Neural cell (in vitro differentiated cells): ENCODE data around the gene TENT5C. TPM values are rescaled to one million over a fixed set of nuclear protein-coding genes. Genes with fewer than 3 reads are reported as not detected.

Source experiments
- H2AFZ ChIP-seq: fragments of 200-600, 300-800 bp; sonication (generic), shearing (Covaris generic); 2 replicates; pipeline ENCODE4 v1.6.0; 2014; ENCODE audit warnings: low read depth, mild to moderate bottlenecking, antibody characterized with exemption, low read length, moderate library complexity
- H3F3A ChIP-seq: fragments of 200-600 bp; shearing (Covaris generic); 2 replicates; pipeline ENCODE4 v1.6.1; 2016; ENCODE audit warnings: mild to moderate bottlenecking, moderate library complexity, mixed read lengths, antibody characterized with exemption, low read length; ENCODE audit not compliant: insufficient read depth, poor library complexity, severe bottlenecking
- H3K27ac ChIP-seq: fragments of 200-600, 300-800 bp; sonication (generic), shearing (Covaris generic); 2 replicates; pipeline ENCODE4 v1.5.1; 2014; ENCODE audit warnings: mild to moderate bottlenecking, low read length, moderate library complexity
- H3K27me3 ChIP-seq: fragments of 300-800, 200-600 bp; sonication (generic), shearing (Covaris generic); 2 replicates; pipeline ENCODE4 v1.6.0; 2014; ENCODE audit warnings: mild to moderate bottlenecking, low read depth, low read length, moderate library complexity; ENCODE audit not compliant: insufficient read depth
- H3K36me3 ChIP-seq: fragments of 300-800, 200-600 bp; sonication (generic), shearing (Covaris generic); 2 replicates; pipeline ENCODE4 v1.5.1; 2014; ENCODE audit warnings: mild to moderate bottlenecking, antibody characterized with exemption, low read length, moderate library complexity; ENCODE audit not compliant: insufficient read depth
- H3K4me2 ChIP-seq: fragments of 300-800, 200-600 bp; sonication (generic), shearing (Covaris generic); 2 replicates; pipeline ENCODE4 v1.6.0; 2014; ENCODE audit warnings: mild to moderate bottlenecking, low read length
- H3K4me3 ChIP-seq: fragments of 300-800, 200-600 bp; sonication (generic), shearing (Covaris generic); 2 replicates; pipeline ENCODE4 v1.5.1; 2014; ENCODE audit warnings: mild to moderate bottlenecking, low read length, moderate library complexity
- H3K79me2 ChIP-seq: fragments of 200-600 bp; shearing (Covaris generic); replicated peaks from 2 replicates; pipeline ENCODE4 v1.6.0; 2014; ENCODE audit warnings: mild to moderate bottlenecking, low read length, moderate library complexity; ENCODE audit not compliant: insufficient read depth
- H3K9ac ChIP-seq: fragments of 300-800, 200-600 bp; sonication (generic), shearing (Covaris generic); 2 replicates; pipeline ENCODE4 v1.6.1; 2016; ENCODE audit warnings: mild to moderate bottlenecking, low read length, mixed read lengths
- H3K9me2 ChIP-seq: fragments of 200-600 bp; shearing (Covaris generic); 2 replicates; pipeline ENCODE4 v1.6.1; 2016; ENCODE audit warnings: mild to moderate bottlenecking, low read length, mixed read lengths; ENCODE audit not compliant: insufficient read depth
- H3K9me3 ChIP-seq: fragments of 200-600, 300-800 bp; sonication (generic), shearing (Covaris generic); 2 replicates; pipeline ENCODE4 v1.6.1; 2016; ENCODE audit warnings: mild to moderate bottlenecking, mixed run types, low read length, moderate library complexity, mixed read lengths
- H4K20me1 ChIP-seq: fragments of 200-600 bp; shearing (Covaris generic); 2 replicates; pipeline ENCODE4 v1.6.1; 2016; ENCODE audit warnings: mild to moderate bottlenecking, mixed run types; ENCODE audit not compliant: insufficient read depth
- EP300 ChIP-seq: fragments of 450-650 bp; conservative IDR thresholded peaks from 2 replicates; pipeline ENCODE4 v1.6.1; 2014; ENCODE audit warnings: antibody characterized with exemption, mild to moderate bottlenecking, moderate library complexity; ENCODE audit not compliant: poor library complexity, severe bottlenecking
- EZH2 ChIP-seq: fragments of 200-600, 300-800 bp; shearing (Covaris generic), sonication (generic); IDR thresholded peaks from 2 replicates; pipeline ENCODE4 v1.6.1; 2014; ENCODE audit warnings: antibody characterized with exemption, low read length, borderline replicate concordance, mild to moderate bottlenecking; ENCODE audit not compliant: insufficient read depth, poor library complexity, severe bottlenecking
- MXI1 ChIP-seq: fragments of 450-650 bp; conservative IDR thresholded peaks from 2 replicates; pipeline ENCODE4 v1.6.1; 2014; ENCODE audit warnings: antibody characterized with exemption, mild to moderate bottlenecking; ENCODE audit not compliant: poor library complexity, severe bottlenecking
- POLR2AphosphoS5 ChIP-seq: IDR thresholded peaks from 2 replicates; pipeline ENCODE4 v1.6.1; 2012
- RAD21 ChIP-seq: fragments of 450-650 bp; conservative IDR thresholded peaks from 2 replicates; pipeline ENCODE4 v1.6.1; 2014; ENCODE audit warnings: antibody characterized with exemption, mild to moderate bottlenecking, moderate library complexity
- SMC3 ChIP-seq: fragments of 450-650 bp; conservative IDR thresholded peaks from 2 replicates; pipeline ENCODE4 v1.6.1; 2014; ENCODE audit warnings: antibody characterized with exemption, mild to moderate bottlenecking, moderate library complexity; ENCODE audit not compliant: poor library complexity
- TAF1 ChIP-seq: IDR thresholded peaks from 2 replicates; pipeline ENCODE4 v1.6.1; 2012; ENCODE audit warnings: low read depth
- polyA plus RNA-seq: library from polyadenylated mRNA; depleted of rRNA; stranded (reverse); fragments of >200 nt; gene quantifications from 2 replicates; pipeline ENCODE4 v1.2.3, GENCODE V29; 2014
- TF ChIP-seq, protein P1 (sequence below): fragments of 450-650 bp; IDR thresholded peaks from 2 replicates; pipeline ENCODE4 v1.5.1; 2014; ENCODE audit warnings: antibody characterized with exemption, mild to moderate bottlenecking, moderate library complexity; ENCODE audit not compliant: poor library complexity, severe bottlenecking
- TF ChIP-seq, protein P2 (sequence below): IDR thresholded peaks from 2 replicates; pipeline ENCODE4 v1.6.1; 2012; ENCODE audit warnings: borderline replicate concordance

TENT5C gene
- polyA plus RNA-seq, 1 donor from 2014 or later: 0.05 TPM

DNA sequence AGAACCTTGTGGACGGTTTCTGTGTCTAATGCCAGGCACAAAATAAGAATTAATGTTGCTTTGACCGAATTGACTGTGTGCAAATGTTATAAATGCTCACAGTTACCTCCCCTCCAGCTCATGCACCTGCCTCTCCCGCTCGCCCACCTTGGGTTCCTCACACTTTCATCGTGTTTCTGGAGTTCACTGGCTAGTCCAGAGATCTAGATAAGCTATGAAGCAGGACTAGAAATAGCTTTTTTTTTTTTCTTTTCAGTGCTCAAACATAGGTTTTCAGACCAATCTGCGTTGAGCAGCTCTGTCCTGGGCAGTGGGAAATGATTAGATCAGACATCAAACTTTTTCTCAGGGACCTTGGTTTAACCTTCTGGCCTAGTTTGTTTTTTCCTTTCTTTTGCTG is 11.1 kb downstream of the TENT5C start:
- Histone ChIP-seq H3F3A (no peaks in the 10 kb centered on the region), H3K27me3 (no peaks in the 10 kb centered on the region), H3K4me3 (no peak overlapping the region), H2AFZ (no peak overlapping the region), H3K9ac (no peak overlapping the region), H3K9me2 (no peaks in the 10 kb centered on the region), H4K20me1 (no peaks in the 10 kb centered on the region), H3K36me3 (no peaks in the 10 kb centered on the region), H3K27ac (no peak overlapping the region), H3K4me2 (no peak overlapping the region), H3K79me2 (no peaks in the 10 kb centered on the region), H3K9me3 (no peaks in the 10 kb centered on the region)
- TF ChIP-seq POLR2AphosphoS5: no peak
- no peak for TF ChIP-seq MXI1
- no peak for TF ChIP-seq EZH2
- no peak for TF ChIP-seq TAF1
- TF ChIP-seq SMC3: no peak
- TF ChIP-seq RAD21: no peak
- TF ChIP-seq, protein P1, sequence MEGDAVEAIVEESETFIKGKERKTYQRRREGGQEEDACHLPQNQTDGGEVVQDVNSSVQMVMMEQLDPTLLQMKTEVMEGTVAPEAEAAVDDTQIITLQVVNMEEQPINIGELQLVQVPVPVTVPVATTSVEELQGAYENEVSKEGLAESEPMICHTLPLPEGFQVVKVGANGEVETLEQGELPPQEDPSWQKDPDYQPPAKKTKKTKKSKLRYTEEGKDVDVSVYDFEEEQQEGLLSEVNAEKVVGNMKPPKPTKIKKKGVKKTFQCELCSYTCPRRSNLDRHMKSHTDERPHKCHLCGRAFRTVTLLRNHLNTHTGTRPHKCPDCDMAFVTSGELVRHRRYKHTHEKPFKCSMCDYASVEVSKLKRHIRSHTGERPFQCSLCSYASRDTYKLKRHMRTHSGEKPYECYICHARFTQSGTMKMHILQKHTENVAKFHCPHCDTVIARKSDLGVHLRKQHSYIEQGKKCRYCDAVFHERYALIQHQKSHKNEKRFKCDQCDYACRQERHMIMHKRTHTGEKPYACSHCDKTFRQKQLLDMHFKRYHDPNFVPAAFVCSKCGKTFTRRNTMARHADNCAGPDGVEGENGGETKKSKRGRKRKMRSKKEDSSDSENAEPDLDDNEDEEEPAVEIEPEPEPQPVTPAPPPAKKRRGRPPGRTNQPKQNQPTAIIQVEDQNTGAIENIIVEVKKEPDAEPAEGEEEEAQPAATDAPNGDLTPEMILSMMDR: no peak
- TF ChIP-seq, protein P2, sequence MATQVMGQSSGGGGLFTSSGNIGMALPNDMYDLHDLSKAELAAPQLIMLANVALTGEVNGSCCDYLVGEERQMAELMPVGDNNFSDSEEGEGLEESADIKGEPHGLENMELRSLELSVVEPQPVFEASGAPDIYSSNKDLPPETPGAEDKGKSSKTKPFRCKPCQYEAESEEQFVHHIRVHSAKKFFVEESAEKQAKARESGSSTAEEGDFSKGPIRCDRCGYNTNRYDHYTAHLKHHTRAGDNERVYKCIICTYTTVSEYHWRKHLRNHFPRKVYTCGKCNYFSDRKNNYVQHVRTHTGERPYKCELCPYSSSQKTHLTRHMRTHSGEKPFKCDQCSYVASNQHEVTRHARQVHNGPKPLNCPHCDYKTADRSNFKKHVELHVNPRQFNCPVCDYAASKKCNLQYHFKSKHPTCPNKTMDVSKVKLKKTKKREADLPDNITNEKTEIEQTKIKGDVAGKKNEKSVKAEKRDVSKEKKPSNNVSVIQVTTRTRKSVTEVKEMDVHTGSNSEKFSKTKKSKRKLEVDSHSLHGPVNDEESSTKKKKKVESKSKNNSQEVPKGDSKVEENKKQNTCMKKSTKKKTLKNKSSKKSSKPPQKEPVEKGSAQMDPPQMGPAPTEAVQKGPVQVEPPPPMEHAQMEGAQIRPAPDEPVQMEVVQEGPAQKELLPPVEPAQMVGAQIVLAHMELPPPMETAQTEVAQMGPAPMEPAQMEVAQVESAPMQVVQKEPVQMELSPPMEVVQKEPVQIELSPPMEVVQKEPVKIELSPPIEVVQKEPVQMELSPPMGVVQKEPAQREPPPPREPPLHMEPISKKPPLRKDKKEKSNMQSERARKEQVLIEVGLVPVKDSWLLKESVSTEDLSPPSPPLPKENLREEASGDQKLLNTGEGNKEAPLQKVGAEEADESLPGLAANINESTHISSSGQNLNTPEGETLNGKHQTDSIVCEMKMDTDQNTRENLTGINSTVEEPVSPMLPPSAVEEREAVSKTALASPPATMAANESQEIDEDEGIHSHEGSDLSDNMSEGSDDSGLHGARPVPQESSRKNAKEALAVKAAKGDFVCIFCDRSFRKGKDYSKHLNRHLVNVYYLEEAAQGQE: no peak
- no peak for TF ChIP-seq EP300

DNA sequence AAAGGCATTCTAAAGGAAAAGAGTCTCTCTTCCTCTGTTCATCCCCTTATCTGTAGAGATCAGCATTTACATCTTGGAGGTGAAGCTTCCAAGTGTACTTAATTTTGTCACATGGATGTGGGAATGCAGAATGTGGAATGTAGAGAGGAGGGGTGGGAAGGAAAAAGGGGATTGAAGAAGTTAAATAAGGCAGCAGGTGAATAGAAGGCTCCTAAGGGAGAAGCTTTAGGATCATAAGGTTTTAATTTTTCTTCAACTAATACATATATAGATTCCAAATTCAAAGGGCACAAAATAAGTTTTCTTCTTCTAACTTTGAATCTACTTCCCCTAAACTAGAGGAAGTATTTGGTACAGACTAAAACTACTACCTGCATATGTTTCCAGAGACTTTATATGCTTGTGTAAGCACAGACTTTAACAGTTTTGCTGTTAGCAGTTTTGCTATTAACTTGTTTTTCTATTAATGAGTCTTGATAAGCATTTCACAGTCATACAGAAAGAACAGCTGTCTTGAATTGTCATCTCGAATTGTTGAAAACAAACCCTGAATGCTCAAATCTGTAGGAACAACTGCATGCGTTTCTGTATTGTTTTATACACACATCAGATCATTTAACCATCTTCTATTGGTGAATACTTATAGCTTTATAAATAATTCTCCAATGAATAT is 12.7 kb downstream of the TENT5C start:
- Histone ChIP-seq H4K20me1 (no peaks in the 10 kb centered on the region), H3K36me3 (no peaks in the 10 kb centered on the region), H3F3A (no peaks in the 10 kb centered on the region), H3K27me3 (no peaks in the 10 kb centered on the region), H3K9me2 (no peaks in the 10 kb centered on the region), H3K27ac (no peak overlapping the region), H3K79me2 (no peaks in the 10 kb centered on the region), H3K9me3 (no peaks in the 10 kb centered on the region), H2AFZ (no peak overlapping the region), H3K9ac (no peak overlapping the region), H3K4me3 (no peak overlapping the region), H3K4me2 (no peak overlapping the region)
- TF ChIP-seq EZH2: no peak
